SK-N-SH (cell line): ENCODE results near the gene GRID2IP.

Source experiments
- CHD2 ChIP-seq: fragments of 150-350 bp; IDR thresholded peaks from 2 replicates; pipeline ENCODE4 v1.6.1; 2018; ENCODE audit warnings: low read length; ENCODE audit not compliant: partially characterized antibody
- EP300 ChIP-seq, 2 experiments: IDR thresholded peaks; 2 replicates each; pipeline versions ENCODE4 v1.4.0 to v1.6.1; 2012; ENCODE audit warnings: borderline replicate concordance in 1 of 2, low read depth in 1 of 2, low read length in 1 of 2
- EZH2phosphoT487 ChIP-seq: fragments of 200-600 bp; sonication (generic); IDR thresholded peaks from 2 replicates; pipeline ENCODE4 v1.6.1; 2017; ENCODE audit warnings: low read depth, mixed run types, mild to moderate bottlenecking, antibody characterized with exemption, moderate library complexity, borderline replicate concordance
- GABPA ChIP-seq: IDR thresholded peaks from 2 replicates; pipeline ENCODE4 v1.4.0; 2012; ENCODE audit warnings: low read depth, mild to moderate bottlenecking
- JUND ChIP-seq: IDR thresholded peaks from 2 replicates; pipeline ENCODE4 v1.4.0; 2012
- POLR2AphosphoS5 ChIP-seq: IDR thresholded peaks from 2 replicates; pipeline ENCODE4 v1.6.1; 2012; ENCODE audit warnings: low read depth, low read length
- RFX5 ChIP-seq: IDR thresholded peaks from 2 replicates; pipeline ENCODE4 v1.6.1; 2012; ENCODE audit warnings: mild to moderate bottlenecking, improper control_type of control experiment, low read length
- TF ChIP-seq, protein P1 (sequence below): fragments of 200-600 bp; sonication (generic); IDR thresholded peaks from 2 replicates; pipeline ENCODE4 v1.6.1; 2017; ENCODE audit warnings: antibody characterized with exemption, mild to moderate bottlenecking, moderate library complexity
- TF ChIP-seq, protein P2 (sequence below): IDR thresholded peaks from 2 replicates; pipeline ENCODE4 v1.4.0; 2012; ENCODE audit warnings: low read depth, borderline replicate concordance
- TF ChIP-seq, protein P3 (sequence below): IDR thresholded peaks from 2 replicates; pipeline ENCODE4 v1.4.0; 2012; ENCODE audit warnings: low read depth, borderline replicate concordance

DNA sequence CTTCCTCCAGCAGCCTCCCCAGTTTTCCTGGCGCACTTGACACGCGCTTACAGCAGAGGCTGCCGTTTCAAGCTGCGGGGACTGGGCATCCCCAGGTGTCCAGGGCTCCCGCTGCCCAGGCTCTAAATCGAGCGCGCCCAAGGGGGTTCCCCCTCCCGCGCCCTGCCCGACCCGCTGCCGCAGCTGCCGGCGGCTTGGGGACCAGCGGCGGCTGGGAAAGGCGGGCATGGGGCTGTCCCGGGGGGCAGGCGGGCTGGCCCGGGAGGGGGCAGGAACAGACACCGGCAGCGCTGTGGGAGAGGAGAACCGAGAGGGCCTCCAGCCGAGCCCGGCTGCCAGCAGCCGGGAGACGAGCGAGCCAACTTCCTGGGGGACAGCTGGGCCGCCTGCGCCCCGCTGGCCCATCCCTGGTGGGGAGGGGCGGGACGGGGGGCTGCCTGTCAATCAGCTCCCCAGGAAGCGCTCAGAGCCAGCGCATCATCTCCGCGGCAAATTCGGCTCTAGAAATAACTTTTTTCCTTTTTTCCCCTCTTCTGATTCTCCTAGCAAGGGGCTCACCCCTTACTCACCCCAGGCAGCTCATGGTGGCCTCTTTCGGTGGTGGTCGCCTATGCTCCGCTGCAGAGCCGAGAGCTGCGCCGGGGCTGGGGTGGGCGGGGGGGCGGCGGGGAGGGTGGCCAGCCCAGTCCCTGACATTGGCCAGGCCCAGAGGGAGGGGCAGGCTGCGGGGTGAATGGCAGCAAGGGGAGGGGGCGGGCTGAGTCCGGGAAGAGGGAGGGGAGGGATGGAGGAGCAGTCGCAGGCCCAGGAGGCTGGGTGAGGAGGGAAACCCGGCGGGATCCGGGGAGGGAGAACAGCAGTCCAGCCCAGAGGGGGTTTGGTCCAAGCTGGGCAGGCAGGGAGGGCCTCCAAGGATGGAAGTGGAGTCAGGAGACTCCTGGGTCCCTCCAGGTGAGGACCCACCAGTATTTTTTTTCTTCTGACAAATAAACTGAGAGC, 14.7 kb downstream of the GRID2IP start:
- TF ChIP-seq, protein P1, sequence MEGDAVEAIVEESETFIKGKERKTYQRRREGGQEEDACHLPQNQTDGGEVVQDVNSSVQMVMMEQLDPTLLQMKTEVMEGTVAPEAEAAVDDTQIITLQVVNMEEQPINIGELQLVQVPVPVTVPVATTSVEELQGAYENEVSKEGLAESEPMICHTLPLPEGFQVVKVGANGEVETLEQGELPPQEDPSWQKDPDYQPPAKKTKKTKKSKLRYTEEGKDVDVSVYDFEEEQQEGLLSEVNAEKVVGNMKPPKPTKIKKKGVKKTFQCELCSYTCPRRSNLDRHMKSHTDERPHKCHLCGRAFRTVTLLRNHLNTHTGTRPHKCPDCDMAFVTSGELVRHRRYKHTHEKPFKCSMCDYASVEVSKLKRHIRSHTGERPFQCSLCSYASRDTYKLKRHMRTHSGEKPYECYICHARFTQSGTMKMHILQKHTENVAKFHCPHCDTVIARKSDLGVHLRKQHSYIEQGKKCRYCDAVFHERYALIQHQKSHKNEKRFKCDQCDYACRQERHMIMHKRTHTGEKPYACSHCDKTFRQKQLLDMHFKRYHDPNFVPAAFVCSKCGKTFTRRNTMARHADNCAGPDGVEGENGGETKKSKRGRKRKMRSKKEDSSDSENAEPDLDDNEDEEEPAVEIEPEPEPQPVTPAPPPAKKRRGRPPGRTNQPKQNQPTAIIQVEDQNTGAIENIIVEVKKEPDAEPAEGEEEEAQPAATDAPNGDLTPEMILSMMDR = no peak
- TF ChIP-seq EP300 (IDR thresholded peaks at IDR 0.05; ENCODE audit: borderline replicate concordance in 1 of 2, low read depth in 1 of 2, low read length in 1 of 2) (no peak), CHD2 (no peak), GABPA (no peak), POLR2AphosphoS5 (no peak), EZH2phosphoT487 (no peak), RFX5 (no peak), JUND (no peak)
- TF ChIP-seq, protein P2, sequence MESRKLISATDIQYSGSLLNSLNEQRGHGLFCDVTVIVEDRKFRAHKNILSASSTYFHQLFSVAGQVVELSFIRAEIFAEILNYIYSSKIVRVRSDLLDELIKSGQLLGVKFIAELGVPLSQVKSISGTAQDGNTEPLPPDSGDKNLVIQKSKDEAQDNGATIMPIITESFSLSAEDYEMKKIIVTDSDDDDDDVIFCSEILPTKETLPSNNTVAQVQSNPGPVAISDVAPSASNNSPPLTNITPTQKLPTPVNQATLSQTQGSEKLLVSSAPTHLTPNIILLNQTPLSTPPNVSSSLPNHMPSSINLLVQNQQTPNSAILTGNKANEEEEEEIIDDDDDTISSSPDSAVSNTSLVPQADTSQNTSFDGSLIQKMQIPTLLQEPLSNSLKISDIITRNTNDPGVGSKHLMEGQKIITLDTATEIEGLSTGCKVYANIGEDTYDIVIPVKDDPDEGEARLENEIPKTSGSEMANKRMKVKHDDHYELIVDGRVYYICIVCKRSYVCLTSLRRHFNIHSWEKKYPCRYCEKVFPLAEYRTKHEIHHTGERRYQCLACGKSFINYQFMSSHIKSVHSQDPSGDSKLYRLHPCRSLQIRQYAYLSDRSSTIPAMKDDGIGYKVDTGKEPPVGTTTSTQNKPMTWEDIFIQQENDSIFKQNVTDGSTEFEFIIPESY = no peak
- TF ChIP-seq, protein P3, sequence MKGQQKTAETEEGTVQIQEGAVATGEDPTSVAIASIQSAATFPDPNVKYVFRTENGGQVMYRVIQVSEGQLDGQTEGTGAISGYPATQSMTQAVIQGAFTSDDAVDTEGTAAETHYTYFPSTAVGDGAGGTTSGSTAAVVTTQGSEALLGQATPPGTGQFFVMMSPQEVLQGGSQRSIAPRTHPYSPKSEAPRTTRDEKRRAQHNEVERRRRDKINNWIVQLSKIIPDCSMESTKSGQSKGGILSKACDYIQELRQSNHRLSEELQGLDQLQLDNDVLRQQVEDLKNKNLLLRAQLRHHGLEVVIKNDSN = no peak
